Measurements from ENCODE around the gene MOV10.

DNA sequence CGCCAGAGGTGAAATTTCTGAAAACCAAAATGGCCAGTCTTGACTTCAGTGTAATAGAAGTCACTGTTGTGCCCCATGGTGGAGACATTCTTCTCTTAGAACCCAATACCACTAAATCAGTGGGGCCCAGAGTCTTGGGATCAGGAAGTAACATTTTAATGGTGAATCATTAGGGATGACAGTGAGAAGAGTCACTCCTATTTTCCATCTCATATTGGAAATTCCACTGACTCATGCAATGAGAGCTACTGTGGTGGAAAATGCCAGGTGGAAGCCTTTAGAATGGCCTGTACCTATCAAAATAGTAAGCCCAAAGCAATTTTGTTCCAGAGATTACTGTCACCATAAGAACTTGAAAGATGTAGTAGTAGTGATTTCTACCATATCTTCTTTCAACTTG, 61.3 kb downstream of the MOV10 start:
- TF ChIP-seq, protein P1, sequence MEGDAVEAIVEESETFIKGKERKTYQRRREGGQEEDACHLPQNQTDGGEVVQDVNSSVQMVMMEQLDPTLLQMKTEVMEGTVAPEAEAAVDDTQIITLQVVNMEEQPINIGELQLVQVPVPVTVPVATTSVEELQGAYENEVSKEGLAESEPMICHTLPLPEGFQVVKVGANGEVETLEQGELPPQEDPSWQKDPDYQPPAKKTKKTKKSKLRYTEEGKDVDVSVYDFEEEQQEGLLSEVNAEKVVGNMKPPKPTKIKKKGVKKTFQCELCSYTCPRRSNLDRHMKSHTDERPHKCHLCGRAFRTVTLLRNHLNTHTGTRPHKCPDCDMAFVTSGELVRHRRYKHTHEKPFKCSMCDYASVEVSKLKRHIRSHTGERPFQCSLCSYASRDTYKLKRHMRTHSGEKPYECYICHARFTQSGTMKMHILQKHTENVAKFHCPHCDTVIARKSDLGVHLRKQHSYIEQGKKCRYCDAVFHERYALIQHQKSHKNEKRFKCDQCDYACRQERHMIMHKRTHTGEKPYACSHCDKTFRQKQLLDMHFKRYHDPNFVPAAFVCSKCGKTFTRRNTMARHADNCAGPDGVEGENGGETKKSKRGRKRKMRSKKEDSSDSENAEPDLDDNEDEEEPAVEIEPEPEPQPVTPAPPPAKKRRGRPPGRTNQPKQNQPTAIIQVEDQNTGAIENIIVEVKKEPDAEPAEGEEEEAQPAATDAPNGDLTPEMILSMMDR (IDR thresholded peaks at IDR 0.05): no peak
- no peak for TF ChIP-seq EP300 (IDR thresholded peaks at IDR 0.05)

Measured in stomach (tissue), 4 donors.